ENCODE results near the gene TRIM9. TPM values are rescaled to one million over a fixed set of nuclear protein-coding genes. Genes with fewer than 3 reads are reported as not detected.

The TRIM9 gene
- polyA plus RNA-seq, 3 donors from 2014 or later = 0.17 TPM; not detected in 2

DNA sequence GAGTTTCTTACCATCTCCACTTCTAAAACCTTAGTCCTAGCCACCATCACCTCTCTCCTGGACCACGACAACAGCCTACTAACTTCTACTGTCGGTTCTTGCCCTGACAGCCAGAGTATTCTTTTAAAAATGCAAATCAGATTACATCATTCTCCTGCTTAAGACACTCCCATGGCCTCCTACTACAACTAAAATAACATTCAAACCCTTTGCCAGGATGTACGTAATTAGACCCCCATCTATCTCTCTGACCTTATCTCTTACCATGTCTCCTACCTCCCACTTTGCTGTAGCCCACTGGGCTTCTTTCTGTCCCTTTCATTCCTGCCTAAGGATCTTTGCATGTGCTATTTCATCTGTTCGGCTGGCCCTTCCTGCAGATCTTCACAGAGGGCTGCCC is 27.6 kb downstream of the TRIM9 start:
- Mint-ChIP-seq H3K27me3 (ENCODE audit: low read depth in 3 of 3) (peaks cover 2 to 3% (median 3%) of the 10 kb centered on the region in 3 donors), H3K9me3 (peaks cover 0 to 5% (median 0%) of the 10 kb centered on the region in 6 donors), H3K4me3 (no peak overlapping the region), H3K27ac (no peak overlapping the region), H3K36me3 (peaks cover 0 to 4% (median 0%) of the 10 kb centered on the region in 3 donors), H3K4me1 (no peaks in the 10 kb centered on the region)
- no peak for DNase-seq

DNA sequence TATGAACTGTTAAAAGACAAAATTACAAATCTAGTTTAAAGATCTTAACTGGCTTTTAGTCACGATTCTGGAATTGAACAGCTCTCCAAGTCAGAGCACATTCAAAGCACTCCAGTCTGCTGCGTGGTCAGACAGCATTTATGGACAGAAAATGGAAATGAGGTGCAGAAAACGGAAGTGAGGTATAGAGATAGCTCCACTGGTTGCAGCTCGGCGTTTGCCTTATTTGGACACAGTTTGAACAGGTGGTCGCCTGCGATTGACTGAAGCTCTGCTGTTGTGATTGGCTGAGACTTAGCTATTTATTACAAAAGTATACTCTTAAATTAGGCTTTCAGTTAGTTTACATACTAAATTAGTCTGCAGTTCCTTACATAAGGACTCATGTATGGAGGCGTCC is 28.3 kb downstream of the TRIM9 start:
- H3K9me3 Mint-ChIP-seq = peaks cover 0 to 5% (median 0%) of the 10 kb centered on the region in 6 donors
- peaks cover 0 to 4% (median 0%) of the 10 kb centered on the region in 3 donors for H3K36me3 Mint-ChIP-seq
- H3K27me3 Mint-ChIP-seq (ENCODE audit: low read depth in 3 of 3) = peaks cover 2 to 3% (median 3%) of the 10 kb centered on the region in 3 donors
- H3K4me1 Mint-ChIP-seq = no peaks in the 10 kb centered on the region
- no peak for DNase-seq
- H3K4me3 Mint-ChIP-seq = no peak overlapping the region
- no peak overlapping the region for H3K27ac Mint-ChIP-seq

DNA sequence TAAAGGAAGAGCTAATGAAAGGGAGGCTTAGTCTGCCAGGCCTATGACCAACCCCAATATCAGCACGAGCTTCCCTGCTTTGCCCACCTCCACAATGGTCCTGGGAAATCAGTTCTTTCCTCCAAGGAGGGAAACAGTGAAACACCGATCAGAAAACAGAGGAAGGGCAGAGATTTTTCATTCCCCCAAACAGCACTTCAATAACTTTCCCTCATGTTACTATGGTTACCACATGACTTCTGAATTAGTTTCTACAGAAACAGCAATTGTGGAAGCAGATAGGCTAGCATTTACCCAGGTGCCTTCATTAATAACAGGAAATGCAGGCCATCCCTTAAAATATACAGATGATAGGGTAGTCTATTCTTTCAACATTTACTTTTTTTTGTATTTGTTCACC is 35.9 kb downstream of the TRIM9 start:
- no peaks in the 10 kb centered on the region for H3K4me1 Mint-ChIP-seq
- no peak overlapping the region for H3K27ac Mint-ChIP-seq
- peaks cover 0 to 4% (median 0%) of the 10 kb centered on the region in 3 donors for H3K36me3 Mint-ChIP-seq
- no peak overlapping the region for H3K4me3 Mint-ChIP-seq
- H3K9me3 Mint-ChIP-seq = peaks cover 0 to 5% (median 0%) of the 10 kb centered on the region in 6 donors
- H3K27me3 Mint-ChIP-seq (ENCODE audit: low read depth in 3 of 3) = no peaks in the 10 kb centered on the region
- no peak for DNase-seq

DNA sequence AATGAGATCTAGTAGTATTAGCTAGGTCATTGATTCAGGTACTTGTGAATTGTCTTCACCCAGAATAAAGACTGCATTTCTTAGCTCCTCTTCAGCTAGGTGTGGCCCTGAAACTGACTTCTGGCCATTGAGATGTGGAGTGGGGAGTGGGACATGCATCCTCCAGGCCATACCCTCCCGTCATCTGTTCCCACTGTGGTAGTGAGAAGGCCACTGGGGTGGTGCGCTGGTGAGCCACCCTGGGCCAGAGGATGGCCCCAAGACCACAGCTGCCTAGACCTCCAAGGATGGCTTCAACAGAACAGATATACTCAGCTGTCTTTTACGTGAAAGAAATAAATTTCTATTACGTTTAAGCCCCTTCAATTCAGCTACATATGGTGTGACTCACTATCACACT is 36.5 kb downstream of the TRIM9 start:
- H3K4me3 Mint-ChIP-seq = no peak overlapping the region
- H3K36me3 Mint-ChIP-seq = peaks cover 0 to 4% (median 0%) of the 10 kb centered on the region in 3 donors
- no peak for DNase-seq
- no peaks in the 10 kb centered on the region for H3K4me1 Mint-ChIP-seq
- H3K27me3 Mint-ChIP-seq (ENCODE audit: low read depth in 3 of 3) = peaks cover 0 to 1% (median 0%) of the 10 kb centered on the region in 3 donors
- H3K27ac Mint-ChIP-seq = no peak overlapping the region
- peaks cover 0 to 5% (median 0%) of the 10 kb centered on the region in 6 donors for H3K9me3 Mint-ChIP-seq

DNA sequence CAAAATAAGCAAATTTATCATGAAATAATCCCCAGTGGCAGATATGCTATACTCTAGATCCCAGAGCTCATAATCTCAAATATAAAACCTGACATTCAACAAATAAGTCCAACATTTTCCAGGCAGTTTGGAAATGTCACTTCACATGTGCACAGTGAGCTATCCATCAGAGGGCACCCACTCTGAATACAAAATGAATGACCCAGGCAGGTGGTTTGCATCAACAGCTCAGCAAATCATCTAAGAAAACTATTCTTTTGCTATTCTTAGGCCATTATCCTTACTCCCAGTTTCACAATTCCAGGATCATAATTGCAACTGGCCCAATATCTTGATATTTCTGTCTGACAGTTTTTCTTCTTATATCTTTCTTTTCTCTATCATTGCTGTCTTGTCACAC is 38.5 kb downstream of the TRIM9 start:
- no peaks in the 10 kb centered on the region for H3K4me1 Mint-ChIP-seq
- no peaks in the 10 kb centered on the region for H3K9me3 Mint-ChIP-seq
- H3K27me3 Mint-ChIP-seq (ENCODE audit: low read depth in 3 of 3) = peaks cover 0 to 1% (median 0%) of the 10 kb centered on the region in 3 donors
- no peak for DNase-seq
- H3K4me3 Mint-ChIP-seq = no peak overlapping the region
- no peak overlapping the region for H3K27ac Mint-ChIP-seq
- H3K36me3 Mint-ChIP-seq = no peaks in the 10 kb centered on the region

DNA sequence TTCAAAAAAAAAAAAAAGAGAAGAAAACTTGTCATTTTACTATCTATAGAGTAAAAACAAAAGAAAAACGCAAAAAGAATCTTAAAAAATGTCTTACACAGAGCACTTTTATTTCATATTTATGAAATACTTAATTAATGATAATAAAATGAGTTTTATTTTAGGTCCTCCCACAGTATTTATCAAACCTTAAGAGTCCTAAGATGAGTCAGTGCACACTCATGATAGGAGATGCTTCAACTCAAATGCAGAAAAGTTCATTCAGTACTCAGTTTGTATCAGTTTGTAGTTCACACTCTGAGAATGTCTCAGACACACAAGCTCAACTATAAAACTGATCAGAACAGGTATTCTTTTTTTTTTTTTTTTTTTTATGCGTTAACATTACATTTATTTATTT is 41.7 kb downstream of the TRIM9 start:
- Mint-ChIP-seq H3K9me3 (peaks cover 0 to 2% (median 0%) of the 10 kb centered on the region in 6 donors), H3K4me3 (no peak overlapping the region), H3K27ac (no peak overlapping the region), H3K4me1 (no peaks in the 10 kb centered on the region), H3K36me3 (no peaks in the 10 kb centered on the region), H3K27me3 (ENCODE audit: low read depth in 3 of 3) (peaks cover 0 to 4% (median 3%) of the 10 kb centered on the region in 3 donors)
- no peak for DNase-seq

DNA sequence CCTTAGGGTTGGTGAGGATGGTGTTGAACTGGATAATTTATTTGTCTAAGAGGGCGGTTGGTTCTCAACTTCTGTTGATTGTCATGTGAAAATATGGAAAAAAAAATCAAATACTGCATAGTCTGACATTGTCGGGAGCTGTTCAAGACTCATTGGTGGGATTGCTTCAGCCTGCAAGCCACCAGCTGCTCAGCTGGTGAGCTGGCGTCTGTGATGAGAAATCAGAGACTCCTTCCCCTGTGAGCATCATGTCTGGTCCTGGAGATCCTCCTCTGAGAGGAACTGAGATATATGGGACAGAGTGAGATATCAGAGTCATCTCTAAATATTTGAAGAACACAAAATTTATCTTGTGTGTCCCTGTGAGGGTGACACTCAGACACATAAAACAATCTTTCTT is 49.9 kb downstream of the TRIM9 start:
- Mint-ChIP-seq H3K27me3 (ENCODE audit: low read depth in 3 of 3) (peaks cover 2 to 12% (median 3%) of the 10 kb centered on the region in 3 donors), H3K36me3 (no peaks in the 10 kb centered on the region), H3K9me3 (no peaks in the 10 kb centered on the region), H3K4me3 (no peak overlapping the region), H3K27ac (no peak overlapping the region), H3K4me1 (no peaks in the 10 kb centered on the region)
- no peak for DNase-seq

DNA sequence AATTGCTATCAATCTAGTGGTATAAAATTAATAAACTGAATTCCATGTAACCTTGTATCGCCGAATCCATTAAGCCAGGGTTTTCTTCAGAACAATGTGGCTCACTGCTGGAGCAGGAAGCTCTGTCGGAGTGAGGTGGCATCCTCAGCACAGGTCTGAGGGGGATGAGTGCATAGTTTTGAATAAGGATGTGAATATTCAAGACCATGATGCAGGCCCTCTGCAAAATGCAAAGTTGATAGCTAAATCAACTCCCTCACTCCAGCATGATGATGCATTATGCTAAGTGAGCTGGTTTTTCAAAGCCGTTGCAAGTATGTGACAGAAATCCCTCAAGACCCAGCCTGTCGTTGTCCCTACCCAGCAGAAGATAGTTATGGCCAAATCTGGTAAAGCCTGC is 53.0 kb downstream of the TRIM9 start:
- Mint-ChIP-seq H3K4me3 (no peak overlapping the region), H3K4me1 (no peaks in the 10 kb centered on the region), H3K27ac (no peak overlapping the region), H3K9me3 (no peaks in the 10 kb centered on the region), H3K27me3 (ENCODE audit: low read depth in 3 of 3) (peaks cover 0 to 12% (median 7%) of the 10 kb centered on the region in 3 donors), H3K36me3 (no peaks in the 10 kb centered on the region)
- DNase-seq = no peak

DNA sequence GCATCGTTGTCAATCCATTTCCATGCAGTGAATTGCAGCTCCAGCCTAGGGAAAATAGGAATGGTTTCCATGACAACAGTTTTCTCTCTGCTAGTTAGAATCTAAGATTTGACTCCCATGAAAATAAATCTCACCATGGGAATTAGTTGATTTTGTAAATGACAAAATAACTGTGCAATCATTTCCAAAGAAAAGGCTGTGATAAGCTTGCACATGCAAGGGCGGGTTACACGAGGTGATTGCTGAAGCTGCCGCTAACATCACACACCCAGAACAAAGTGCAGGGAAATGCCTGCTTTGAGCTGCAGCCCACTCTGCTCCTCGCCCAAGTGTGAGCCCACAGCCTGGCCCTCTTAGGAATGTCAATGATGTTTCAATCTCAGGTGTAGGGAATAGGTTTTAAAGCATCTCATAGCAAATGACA is 53.8 kb downstream of the TRIM9 start:
- Mint-ChIP-seq H3K4me1 (no peaks in the 10 kb centered on the region), H3K36me3 (no peaks in the 10 kb centered on the region), H3K27me3 (ENCODE audit: low read depth in 3 of 3) (peaks cover 0 to 12% (median 6%) of the 10 kb centered on the region in 3 donors), H3K27ac (no peak overlapping the region), H3K9me3 (no peaks in the 10 kb centered on the region), H3K4me3 (no peak overlapping the region)
- no peak for DNase-seq

DNA sequence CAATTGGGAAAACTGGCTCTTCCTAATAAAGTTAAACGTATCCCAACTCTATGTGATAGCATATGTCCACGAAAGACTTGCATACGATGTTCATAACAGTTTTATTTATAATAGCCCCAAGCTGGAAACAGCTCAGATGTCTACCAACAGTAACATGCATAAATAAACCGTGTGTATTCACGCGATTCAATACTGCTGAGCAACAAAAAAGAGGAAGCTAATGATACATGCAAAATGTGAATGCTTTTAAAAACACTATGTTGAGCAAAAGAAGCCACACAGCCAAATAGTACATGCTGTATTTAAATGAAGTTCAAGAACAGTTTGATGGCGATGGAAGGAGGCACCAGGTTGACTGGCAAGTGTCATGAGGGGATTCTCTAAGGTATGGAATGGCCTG is 55.7 kb downstream of the TRIM9 start:
- Mint-ChIP-seq H3K9me3 (no peaks in the 10 kb centered on the region), H3K4me3 (no peak overlapping the region), H3K27me3 (ENCODE audit: low read depth in 3 of 3) (peaks cover 0 to 7% (median 5%) of the 10 kb centered on the region in 3 donors), H3K36me3 (no peaks in the 10 kb centered on the region), H3K4me1 (no peaks in the 10 kb centered on the region), H3K27ac (no peak overlapping the region)
- DNase-seq = no peak

DNA sequence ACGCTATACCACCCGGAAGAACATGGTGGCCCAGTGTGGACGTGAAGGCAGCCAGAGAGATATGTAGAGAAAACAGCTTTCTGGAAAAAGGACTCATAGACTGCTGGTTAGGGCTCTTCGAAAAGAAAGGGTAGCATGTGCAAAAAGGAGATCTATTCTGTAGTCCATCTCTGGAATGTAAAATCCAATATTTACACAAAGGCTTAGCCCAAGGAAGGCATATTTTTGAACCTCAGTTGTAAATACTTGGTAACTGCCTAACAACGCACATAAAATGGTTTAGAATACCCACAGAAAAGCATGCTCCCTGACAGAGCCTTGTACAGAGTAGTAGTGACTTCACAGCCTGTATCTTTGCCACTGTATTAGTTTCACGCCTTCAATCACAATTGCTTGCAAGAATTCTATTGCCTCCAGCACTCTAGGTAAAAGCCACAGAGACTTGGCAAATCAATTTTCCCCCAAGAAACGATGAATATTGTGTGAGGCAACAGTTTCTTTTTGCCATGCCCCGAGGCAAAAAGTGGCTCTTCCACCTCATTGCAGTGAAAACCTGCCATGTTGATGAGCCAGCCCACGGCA is 59.2 kb downstream of the TRIM9 start:
- Mint-ChIP-seq H3K4me3 (no peak overlapping the region), H3K4me1 (no peaks in the 10 kb centered on the region), H3K9me3 (no peaks in the 10 kb centered on the region), H3K36me3 (no peaks in the 10 kb centered on the region), H3K27me3 (ENCODE audit: low read depth in 3 of 3) (peaks cover 0 to 6% (median 5%) of the 10 kb centered on the region in 3 donors), H3K27ac (no peak overlapping the region)
- DNase-seq = no peak

DNA sequence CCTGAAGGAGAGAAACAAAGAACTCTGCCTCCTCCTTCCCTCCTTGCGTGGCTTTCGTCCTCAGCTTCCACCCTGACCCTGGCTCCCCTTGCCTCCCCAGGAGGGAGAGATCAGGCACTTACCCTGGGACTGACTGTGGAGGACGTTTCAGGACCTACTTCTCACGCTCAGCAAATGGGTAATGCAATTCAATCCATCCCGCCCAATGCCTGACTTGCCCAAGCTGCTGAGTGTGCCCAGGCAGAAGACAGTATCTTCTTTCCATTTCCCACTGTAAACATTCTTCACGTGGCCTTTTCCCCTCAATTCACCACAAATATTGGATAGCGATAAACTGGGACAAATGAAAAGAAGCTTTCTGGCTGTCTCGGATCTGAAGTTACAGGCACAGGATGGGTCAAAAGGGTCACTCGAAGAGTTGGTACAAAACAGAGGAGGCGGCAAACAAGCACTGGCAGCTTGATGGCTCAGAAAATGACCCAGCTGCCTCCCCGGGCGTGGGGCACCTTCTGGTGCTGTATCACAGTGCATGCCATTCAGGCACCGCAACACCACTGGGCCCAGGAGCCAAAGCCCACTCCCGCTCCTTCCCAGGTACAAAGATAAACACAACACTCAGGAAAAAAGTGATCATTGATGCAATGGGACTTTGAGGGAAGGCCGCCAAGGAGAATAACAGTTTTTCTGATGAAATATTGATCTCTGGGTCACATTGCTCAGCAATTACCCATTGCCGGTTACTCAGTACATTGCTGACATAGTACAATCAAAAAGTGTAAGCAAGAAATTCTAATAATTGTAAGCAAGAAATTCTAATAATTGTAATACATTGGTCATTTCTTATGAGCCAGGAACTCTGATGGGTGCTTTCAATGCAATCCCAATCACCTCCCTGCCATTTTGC is 65.8 kb downstream of the TRIM9 start:
- Mint-ChIP-seq H3K27ac (no peak overlapping the region), H3K4me1 (no peaks in the 10 kb centered on the region), H3K4me3 (no peak overlapping the region), H3K36me3 (no peaks in the 10 kb centered on the region), H3K9me3 (no peaks in the 10 kb centered on the region), H3K27me3 (ENCODE audit: low read depth in 3 of 3) (peaks cover 0 to 2% (median 1%) of the 10 kb centered on the region in 3 donors)
- DNase-seq = no peak

DNA sequence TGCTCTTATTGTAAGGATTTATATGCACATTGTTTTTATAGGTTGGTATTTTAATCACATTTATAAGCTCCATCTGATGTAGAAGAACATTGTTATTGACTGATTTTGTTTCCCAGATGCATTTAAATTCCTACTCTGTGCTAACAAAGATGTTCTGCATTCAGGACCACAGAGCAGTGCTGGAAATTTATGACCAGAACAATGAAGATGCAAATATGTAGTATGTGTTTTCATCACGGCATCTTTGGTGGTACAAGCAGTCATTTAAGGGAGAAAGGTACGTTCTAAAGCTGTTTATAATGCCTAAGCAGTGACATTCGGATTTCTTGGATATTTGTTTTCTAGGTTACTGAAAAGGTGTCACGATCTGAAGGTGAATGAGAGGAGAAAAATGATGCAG is 66.5 kb downstream of the TRIM9 start:
- no peaks in the 10 kb centered on the region for H3K4me1 Mint-ChIP-seq
- H3K27ac Mint-ChIP-seq = no peak overlapping the region
- no peaks in the 10 kb centered on the region for H3K9me3 Mint-ChIP-seq
- DNase-seq = no peak
- no peak overlapping the region for H3K4me3 Mint-ChIP-seq
- H3K36me3 Mint-ChIP-seq = no peaks in the 10 kb centered on the region
- peaks cover 0 to 2% (median 1%) of the 10 kb centered on the region in 3 donors for H3K27me3 Mint-ChIP-seq (ENCODE audit: low read depth in 3 of 3)

DNA sequence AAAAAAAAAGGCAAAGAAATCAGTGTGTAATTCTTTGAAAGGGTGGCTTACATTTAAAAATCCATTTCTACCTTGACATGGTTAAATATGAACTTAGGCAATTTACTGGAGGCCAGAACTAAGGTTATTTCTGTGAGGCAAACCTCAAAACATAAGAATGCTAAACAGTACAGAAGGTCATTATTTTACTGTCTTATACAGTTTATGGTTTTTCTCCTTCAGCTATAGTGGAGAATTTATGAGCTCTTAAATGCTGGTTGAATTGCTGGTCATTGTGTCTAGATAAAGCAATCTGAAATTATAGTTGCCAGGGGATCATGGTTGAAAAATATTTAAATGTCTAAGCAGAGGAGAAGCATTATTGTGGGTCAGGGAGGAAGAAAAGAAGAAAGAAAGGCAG is 70.5 kb downstream of the TRIM9 start:
- no peak overlapping the region for H3K4me3 Mint-ChIP-seq
- no peak for DNase-seq
- H3K27ac Mint-ChIP-seq = no peak overlapping the region
- no peaks in the 10 kb centered on the region for H3K4me1 Mint-ChIP-seq
- no peaks in the 10 kb centered on the region for H3K36me3 Mint-ChIP-seq
- H3K27me3 Mint-ChIP-seq (ENCODE audit: low read depth in 3 of 3) = peaks cover 0 to 2% (median 1%) of the 10 kb centered on the region in 3 donors
- peaks cover 0 to 2% (median 0%) of the 10 kb centered on the region in 6 donors for H3K9me3 Mint-ChIP-seq
